HEK293 (cell line): ENCODE data around the gene OBSCN.

Experiments
- CTCF ChIP-seq: fragments of 450-650 bp; formaldehyde crosslinking; IDR thresholded peaks from 2 replicates; pipeline ENCODE4 v1.5.1; 2016; ENCODE audit warnings: missing biosample characterization, missing genetic modification characterization
- TSHZ1 ChIP-seq: fragments of 450-650 bp; formaldehyde crosslinking; IDR thresholded peaks from 2 replicates; pipeline ENCODE4 v1.5.1; 2016; ENCODE audit warnings: missing biosample characterization, missing genetic modification characterization, borderline replicate concordance
- ZBTB49 ChIP-seq: fragments of 450-650 bp; formaldehyde crosslinking; IDR thresholded peaks from 2 replicates; pipeline ENCODE4 v1.5.1; 2016; ENCODE audit warnings: missing biosample characterization, missing genetic modification characterization, low read depth
- ZNF112 ChIP-seq: fragments of 450-650 bp; formaldehyde crosslinking; IDR thresholded peaks from 2 replicates; pipeline ENCODE4 v1.5.0; 2017; ENCODE audit warnings: missing biosample characterization, missing genetic modification characterization
- ZNF184 ChIP-seq: fragments of 450-650 bp; IDR thresholded peaks from 2 replicates; pipeline ENCODE4 v1.5.1; 2018; ENCODE audit warnings: missing biosample characterization, mild to moderate bottlenecking, missing genetic modification characterization
- ZNF664 ChIP-seq: fragments of 450-650 bp; formaldehyde crosslinking; IDR thresholded peaks from 2 replicates; pipeline ENCODE4 v1.5.1; 2016; ENCODE audit warnings: missing biosample characterization, missing genetic modification characterization

- TF ChIP-seq ZNF184 (tag by site-specific recombination): no peak
- TF ChIP-seq ZNF112 (tag by site-specific recombination): no peak
- no peak for TF ChIP-seq CTCF (tag by site-specific recombination)
- TF ChIP-seq ZNF664 (tag by site-specific recombination): no peak
- no peak for TF ChIP-seq ZBTB49 (tag by site-specific recombination)
- no peak for TF ChIP-seq TSHZ1 (tag by site-specific recombination)
Observed at GRCh38 chr1:228284148-228284495, 76.3 kb downstream of the OBSCN start.
